Activated T-helper 1 cell treated with anti-CD3 and anti-CD28 coated beads, Interleukin-12 subunit alpha, Interleukin-12 subunit beta, Interleukin-2, Interleukin-4 antibody, amounts not matched to agents 30 ng/mL and 10 ng/mL and 1 ng/mL, durations not matched to agents 14 hours and 24 hours and 36 hours (primary cell): ENCODE data around the gene CCDC83. TPM values are rescaled to one million over a fixed set of nuclear protein-coding genes. Genes with fewer than 3 reads are reported as not detected.

ENCODE experiments used
- DNase-seq: peaks from one replicate; pipeline ENCODE4 v3.0.0; 2021; ENCODE audit warnings: low spot score
- H3K27ac Mint-ChIP-seq: one replicate; pipeline ENCODE4 v1.8.0; 2021; ENCODE audit warnings: mild to moderate bottlenecking, mixed read lengths
- H3K27me3 Mint-ChIP-seq: one replicate; pipeline ENCODE4 v1.8.0; 2022; ENCODE audit warnings: mild to moderate bottlenecking, moderate library complexity, mixed read lengths; ENCODE audit not compliant: insufficient read depth
- H3K36me3 Mint-ChIP-seq: one replicate; pipeline ENCODE4 v1.8.0; 2021; ENCODE audit warnings: low read depth, mixed read lengths
- H3K4me1 Mint-ChIP-seq: one replicate; pipeline ENCODE4 v1.8.0; 2021; ENCODE audit warnings: low read depth, mixed read lengths
- H3K4me3 Mint-ChIP-seq: one replicate; pipeline ENCODE4 v1.8.0; 2021; ENCODE audit warnings: mild to moderate bottlenecking, moderate library complexity, mixed read lengths
- H3K9me3 Mint-ChIP-seq: one replicate; pipeline ENCODE4 v1.8.0; 2021; ENCODE audit warnings: mixed read lengths
- intact Hi-C: fragments of 100-400 bp; cut with micrococcal nuclease; formaldehyde crosslinking; loops from one replicate; pipeline ENCODE4 v1.15.1; 2024
- total RNA-seq: library from RNA; stranded (reverse); gene quantifications from 2 replicates; pipeline ENCODE4 v1.2.3, GENCODE V29; 2022

The CCDC83 gene
- total RNA-seq, 1 donor from 2014 or later: not detected

DNA sequence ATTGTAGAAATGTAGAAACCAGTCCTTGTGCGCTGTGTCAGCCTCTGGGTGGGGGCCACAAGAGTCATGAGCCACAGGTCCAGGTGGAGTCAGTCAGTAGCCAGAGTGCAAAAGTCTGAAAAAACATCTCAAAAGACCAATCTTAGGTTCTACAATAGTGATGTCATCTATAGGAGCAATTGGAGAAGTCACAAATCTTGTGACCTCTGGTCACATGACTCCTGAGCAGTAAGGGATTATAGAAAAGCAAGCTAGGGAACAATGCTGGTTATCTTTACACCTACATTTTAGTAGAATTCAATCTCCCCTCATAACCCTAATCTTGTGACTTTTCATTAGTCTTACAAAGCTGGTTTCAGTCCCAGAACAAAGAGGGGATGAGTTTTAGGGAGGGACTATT is 82.7 kb downstream of the CCDC83 start:
- DNase-seq: no peak
- Mint-ChIP-seq H3K27me3 (no peaks in the 10 kb centered on the region), H3K9me3 (no peaks in the 10 kb centered on the region), H3K4me1 (no peaks in the 10 kb centered on the region), H3K36me3 (peaks cover under 1% of the 10 kb centered on the region), H3K27ac (no peak overlapping the region), H3K4me3 (no peak overlapping the region)
- intact Hi-C loops: no loop called here

DNA sequence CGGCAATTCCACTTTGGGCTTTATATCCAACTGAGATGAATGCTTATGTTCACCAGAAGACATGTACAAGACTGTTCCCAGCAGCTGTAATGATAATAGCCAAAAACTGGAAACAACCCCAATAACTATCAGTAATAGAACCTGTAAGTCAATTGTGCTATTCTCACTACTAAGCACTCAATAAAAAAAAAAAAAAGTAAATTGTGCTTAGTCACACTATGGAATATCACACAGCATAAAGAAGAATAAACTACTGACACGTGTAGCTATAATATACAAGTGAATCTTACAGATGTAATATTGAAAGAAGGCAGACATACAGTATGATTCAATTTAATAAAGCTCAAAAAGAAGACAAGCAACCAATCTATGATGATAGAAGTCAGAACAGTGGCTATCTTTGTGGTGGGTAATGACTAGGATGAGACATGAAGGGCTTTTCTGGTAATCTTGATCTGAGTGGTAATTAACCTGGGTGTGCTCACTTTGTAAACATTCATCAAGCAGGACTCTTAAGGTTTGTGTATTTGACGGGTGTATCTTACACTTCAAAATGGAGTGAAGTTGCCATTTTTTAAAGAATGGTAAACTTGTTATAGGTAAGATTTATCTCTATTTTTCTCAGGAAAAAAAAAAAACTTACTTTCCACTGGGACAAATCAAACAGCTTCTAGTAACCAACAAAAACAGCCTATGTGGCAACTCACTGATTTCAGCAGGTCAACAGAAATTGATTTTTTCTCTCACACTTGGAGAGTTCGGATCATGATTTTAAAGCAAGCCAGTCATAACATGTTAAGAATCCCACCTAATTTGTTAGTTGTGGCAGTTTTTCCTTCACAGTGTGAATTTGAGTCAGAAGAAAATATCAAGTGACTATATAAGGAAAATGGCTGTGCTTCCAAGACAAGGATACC is 84.2 kb downstream of the CCDC83 start:
- Mint-ChIP-seq H3K9me3 (no peaks in the 10 kb centered on the region), H3K27ac (no peak overlapping the region), H3K36me3 (peaks cover 2% of the 10 kb centered on the region), H3K4me1 (no peaks in the 10 kb centered on the region), H3K4me3 (no peak overlapping the region), H3K27me3 (no peaks in the 10 kb centered on the region)
- DNase-seq: no peak
- intact Hi-C loops: loop anchor here (1.0 to 2.0 kb wide), 2 partner anchors 8 to 85 kb away; partner anchors contain the start of gene CCDC83

DNA sequence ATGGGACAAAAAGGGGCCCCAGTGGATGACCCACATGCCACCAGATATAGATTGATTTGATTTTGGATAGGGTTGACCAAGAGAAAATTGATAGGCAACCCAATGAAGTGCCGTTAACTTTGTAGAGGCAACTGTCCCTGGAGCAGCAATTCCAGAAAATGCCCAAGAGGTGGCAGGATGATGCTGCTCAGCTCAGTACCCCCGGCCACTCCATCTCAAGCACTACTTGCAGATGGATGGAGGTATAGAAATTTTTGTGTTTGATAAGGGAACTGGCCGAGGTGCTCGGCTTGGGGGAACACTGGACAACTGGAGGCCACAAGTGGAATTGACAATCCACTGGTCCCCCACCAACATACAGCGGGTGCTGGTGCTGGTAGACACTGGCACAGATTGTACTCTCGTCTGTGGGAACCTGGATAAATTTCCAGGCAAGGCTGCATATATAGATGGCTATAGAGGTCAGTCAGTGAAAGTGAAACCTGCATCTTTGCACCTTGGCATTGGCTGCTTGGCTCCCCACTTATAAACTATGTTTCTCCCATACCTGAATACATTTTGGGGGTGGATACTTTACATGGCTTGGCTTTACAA is 86.3 kb downstream of the CCDC83 start:
- H3K27ac Mint-ChIP-seq: no peak overlapping the region
- H3K4me1 Mint-ChIP-seq: peaks cover 15% of the 10 kb centered on the region
- peaks cover 17% of the 10 kb centered on the region for H3K36me3 Mint-ChIP-seq
- peak; percentile 11 for DNase-seq
- peaks cover 19% of the 10 kb centered on the region for H3K9me3 Mint-ChIP-seq
- H3K27me3 Mint-ChIP-seq: no peaks in the 10 kb centered on the region
- no peak overlapping the region for H3K4me3 Mint-ChIP-seq
- intact Hi-C loops: loop anchor here (1.0 to 2.0 kb wide), 2 partner anchors 87 to 346 kb away; partner anchors contain the start of gene CCDC83

DNA sequence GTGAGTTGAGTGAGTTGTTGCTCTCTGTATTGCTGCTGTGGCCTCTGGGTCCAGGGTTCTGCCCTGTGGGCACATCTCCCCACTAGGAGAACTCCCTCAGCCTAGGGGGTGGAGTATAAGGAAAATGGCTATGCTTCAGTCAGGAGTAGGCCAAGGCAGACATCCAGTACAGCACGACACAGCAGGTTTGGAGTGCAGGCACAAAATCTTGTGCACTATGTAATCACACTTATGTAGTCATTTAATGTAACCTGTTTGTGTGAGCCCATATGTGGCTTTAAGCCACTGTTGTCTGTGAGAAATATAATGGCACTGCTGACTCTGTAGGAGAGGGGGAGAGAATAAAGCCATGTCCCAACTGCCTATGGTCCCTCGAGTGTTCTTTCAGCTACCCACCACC is 90.1 kb downstream of the CCDC83 start:
- Mint-ChIP-seq H3K4me1 (peaks cover 50% of the 10 kb centered on the region), H3K27ac (peak overlapping the region; percentile 37), H3K9me3 (peaks cover 19% of the 10 kb centered on the region), H3K36me3 (peaks cover 18% of the 10 kb centered on the region), H3K27me3 (no peaks in the 10 kb centered on the region), H3K4me3 (no peak overlapping the region)
- no peak for DNase-seq
- intact Hi-C loops: loop anchor here (5.0 kb wide), 6 partner anchors 37 to 577 kb away; no protein-coding TSS in a partner anchor

DNA sequence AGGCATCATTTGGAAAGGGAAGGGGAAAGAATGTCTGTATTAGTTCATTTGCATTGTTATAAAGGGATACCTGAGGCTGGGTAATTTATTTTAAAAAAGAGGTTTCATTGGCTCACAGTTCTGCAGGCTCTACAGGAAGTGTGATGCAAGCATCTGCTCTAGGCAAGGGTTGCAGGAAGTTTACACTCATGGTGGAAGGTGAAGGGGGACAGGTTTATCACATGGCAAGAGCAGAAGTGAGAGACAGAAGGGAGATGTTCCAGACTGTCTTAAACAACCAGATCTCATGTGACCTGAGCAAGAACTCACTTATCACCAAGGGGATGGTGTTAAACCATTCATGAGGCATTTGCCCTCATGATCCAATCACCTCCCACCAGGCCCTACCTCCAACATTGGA is 90.6 kb downstream of the CCDC83 start:
- intact Hi-C loops: loop anchor here (2.0 to 5.0 kb wide), 7 partner anchors 37 to 577 kb away; no protein-coding TSS in a partner anchor
- H3K27ac Mint-ChIP-seq: peak overlapping the region; percentile 37
- DNase-seq: no peak
- H3K4me1 Mint-ChIP-seq: peaks cover 53% of the 10 kb centered on the region
- peaks cover 18% of the 10 kb centered on the region for H3K36me3 Mint-ChIP-seq
- no peaks in the 10 kb centered on the region for H3K27me3 Mint-ChIP-seq
- no peak overlapping the region for H3K4me3 Mint-ChIP-seq
- peaks cover 19% of the 10 kb centered on the region for H3K9me3 Mint-ChIP-seq

DNA sequence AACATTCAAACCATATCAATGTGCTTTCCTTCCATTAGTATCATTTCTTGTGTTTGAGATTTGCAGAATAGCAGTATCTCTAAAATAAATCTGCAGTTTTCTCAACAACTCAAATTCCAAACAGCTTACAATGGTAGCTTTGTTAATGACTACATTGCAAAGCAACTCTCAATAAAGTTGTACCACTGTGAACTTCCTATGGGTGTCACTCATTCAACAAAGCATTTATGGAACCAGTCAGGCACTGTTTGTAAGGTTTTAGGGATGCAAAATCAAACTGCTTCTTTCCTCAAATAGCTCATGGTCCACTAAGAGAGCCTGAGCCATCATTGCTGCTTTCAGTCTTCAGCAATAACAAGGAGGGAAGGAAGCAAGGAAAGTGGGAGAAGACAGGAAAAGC is 91.0 kb downstream of the CCDC83 start:
- H3K9me3 Mint-ChIP-seq: peaks cover 20% of the 10 kb centered on the region
- H3K27ac Mint-ChIP-seq: peak overlapping the region; percentile 82
- H3K36me3 Mint-ChIP-seq: peaks cover 19% of the 10 kb centered on the region
- peaks cover 57% of the 10 kb centered on the region for H3K4me1 Mint-ChIP-seq
- DNase-seq: no peak
- no peaks in the 10 kb centered on the region for H3K27me3 Mint-ChIP-seq
- intact Hi-C loops: loop anchor here (2.0 to 5.0 kb wide), 7 partner anchors 36 to 576 kb away; no protein-coding TSS in a partner anchor
- no peak overlapping the region for H3K4me3 Mint-ChIP-seq

DNA sequence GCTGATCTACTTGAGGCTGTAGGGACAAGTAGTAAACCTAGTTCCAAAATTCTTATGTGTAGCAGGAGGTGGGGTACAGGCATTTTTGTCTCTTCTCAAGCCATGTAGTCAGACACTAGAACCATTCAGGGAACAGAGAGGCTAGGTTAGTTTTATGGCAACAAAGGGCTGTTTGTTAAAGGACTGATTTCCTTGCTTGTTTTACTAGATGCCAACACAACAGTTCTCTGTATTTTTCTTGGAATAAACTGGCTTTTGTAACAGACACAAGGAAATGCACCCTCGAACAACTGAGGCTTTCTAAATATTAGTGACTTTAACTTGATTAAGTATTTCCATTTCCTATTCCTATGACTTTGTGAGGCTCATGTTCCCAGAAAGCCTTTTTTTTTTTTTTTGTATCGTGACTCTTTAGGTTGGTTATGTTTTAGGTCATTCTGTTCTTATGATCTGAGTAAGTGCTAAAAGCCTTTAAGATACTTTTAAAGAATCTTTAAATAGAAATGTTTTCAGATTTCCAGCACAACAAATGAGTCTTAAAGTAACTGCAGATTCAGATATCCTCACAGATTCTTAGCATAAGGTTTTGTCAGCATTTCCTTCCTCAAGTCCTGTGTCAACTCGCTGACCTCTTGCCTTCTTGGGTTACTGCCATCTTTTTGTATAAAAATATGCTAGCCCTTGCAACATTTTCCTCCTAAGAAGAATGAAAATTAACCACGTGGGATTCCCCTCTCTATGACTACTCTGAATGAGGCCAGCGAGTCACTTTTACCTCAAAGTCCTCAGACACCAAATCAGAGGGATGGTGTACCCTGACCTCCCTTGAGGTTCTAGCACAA is 92.5 kb downstream of the CCDC83 start:
- Mint-ChIP-seq H3K36me3 (peaks cover 28% of the 10 kb centered on the region), H3K27me3 (no peaks in the 10 kb centered on the region), H3K4me1 (peaks cover 60% of the 10 kb centered on the region), H3K9me3 (peaks cover 32% of the 10 kb centered on the region), H3K27ac (peak overlapping the region; percentile 93), H3K4me3 (peak overlapping the region; percentile 7)
- DNase-seq: peak; percentile 6
- intact Hi-C loops: loop anchor here (1.0 to 5.0 kb wide), 18 partner anchors 8 to 859 kb away; partner anchors contain the start of genes CREBZF and EED

DNA sequence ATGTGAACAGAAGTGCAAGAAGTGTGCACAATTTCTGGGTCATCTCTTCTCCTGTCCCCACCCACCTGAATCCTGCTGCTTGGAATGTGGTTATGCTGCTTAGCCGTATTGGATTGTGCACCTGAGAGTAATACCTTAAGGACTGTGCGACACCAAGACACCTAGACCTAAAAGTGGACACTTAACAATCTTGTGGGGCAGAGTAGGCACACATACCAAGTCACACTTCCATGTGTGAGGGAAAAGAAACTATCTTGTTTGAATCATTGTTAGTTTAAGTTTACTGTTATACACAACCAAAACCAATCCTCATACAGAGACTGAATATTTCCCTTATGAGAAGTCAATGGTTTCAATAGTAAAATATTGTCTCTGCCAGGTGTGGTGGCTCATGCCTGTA is 93.7 kb downstream of the CCDC83 start:
- intact Hi-C loops: loop anchor here (1.0 to 5.0 kb wide), 15 partner anchors 33 to 644 kb away; partner anchors contain the start of genes CREBZF and EED
- peaks cover 35% of the 10 kb centered on the region for H3K36me3 Mint-ChIP-seq
- peaks cover 39% of the 10 kb centered on the region for H3K9me3 Mint-ChIP-seq
- peak overlapping the region; percentile 67 for H3K4me3 Mint-ChIP-seq
- H3K4me1 Mint-ChIP-seq: peaks cover 60% of the 10 kb centered on the region
- H3K27me3 Mint-ChIP-seq: no peaks in the 10 kb centered on the region
- DNase-seq: no peak
- H3K27ac Mint-ChIP-seq: peak overlapping the region; percentile 93

DNA sequence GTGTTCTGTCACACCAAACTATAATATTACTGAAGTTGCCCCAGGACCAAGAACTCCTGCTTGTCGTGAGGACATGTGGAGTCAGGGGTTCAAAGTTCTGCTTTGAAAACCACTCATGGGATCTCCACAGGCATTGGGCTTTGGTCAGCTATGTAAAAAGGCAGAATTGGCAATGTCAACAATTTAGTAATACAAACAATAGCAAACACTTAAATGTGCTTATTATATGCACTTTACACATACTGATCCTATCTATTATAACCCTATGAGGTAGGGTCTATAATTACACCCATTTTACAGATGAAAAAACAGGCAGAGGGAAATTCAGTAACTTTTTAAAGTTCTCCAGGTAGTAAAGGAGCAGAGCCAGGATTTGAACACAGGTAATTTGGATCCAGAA is 94.6 kb downstream of the CCDC83 start:
- Mint-ChIP-seq H3K27me3 (no peaks in the 10 kb centered on the region), H3K4me3 (no peak overlapping the region), H3K9me3 (peaks cover 35% of the 10 kb centered on the region), H3K4me1 (peaks cover 60% of the 10 kb centered on the region), H3K27ac (no peak overlapping the region), H3K36me3 (peaks cover 42% of the 10 kb centered on the region)
- no peak for DNase-seq
- intact Hi-C loops: loop anchor here (1.0 to 5.0 kb wide), 12 partner anchors 33 to 643 kb away; partner anchors contain the start of genes CREBZF and EED

DNA sequence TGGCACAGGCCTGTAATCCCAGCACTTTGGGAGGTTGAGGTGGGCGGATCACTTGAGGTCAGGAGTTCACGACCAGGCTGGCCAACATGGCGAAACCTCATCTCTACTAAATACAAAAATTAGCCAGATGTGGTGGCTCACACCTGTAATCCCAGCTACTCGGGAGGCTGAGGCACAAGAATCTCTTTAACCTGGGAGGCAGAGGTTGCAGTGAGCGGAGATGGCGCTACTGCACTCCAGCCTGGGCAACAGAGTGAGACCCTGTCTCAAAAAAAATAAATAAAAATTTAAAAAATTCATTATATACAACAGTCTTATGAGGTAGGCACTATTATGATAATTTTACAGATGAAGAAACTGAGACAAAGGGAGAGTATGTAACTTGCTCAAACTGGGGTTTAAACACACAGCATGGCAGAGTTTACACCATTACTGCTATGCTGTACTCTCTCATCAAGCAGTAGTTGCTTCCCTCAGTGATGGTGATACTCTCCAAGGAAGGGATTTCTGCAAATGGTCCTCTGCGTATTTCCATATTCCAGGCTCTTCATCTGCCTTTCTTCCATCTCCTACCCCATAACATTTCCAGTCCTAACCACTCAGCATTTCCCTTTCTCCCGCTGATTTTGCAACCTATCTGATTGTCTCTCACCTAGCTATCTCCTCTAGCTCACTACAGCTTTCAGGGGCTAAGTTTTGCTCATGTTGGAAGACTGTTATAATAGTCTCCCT is 95.3 kb downstream of the CCDC83 start:
- no peak for DNase-seq
- Mint-ChIP-seq H3K4me1 (peaks cover 60% of the 10 kb centered on the region), H3K36me3 (peaks cover 40% of the 10 kb centered on the region), H3K27me3 (no peaks in the 10 kb centered on the region), H3K9me3 (peaks cover 31% of the 10 kb centered on the region), H3K27ac (peak overlapping the region; percentile 52), H3K4me3 (no peak overlapping the region)
- intact Hi-C loops: no loop called here

DNA sequence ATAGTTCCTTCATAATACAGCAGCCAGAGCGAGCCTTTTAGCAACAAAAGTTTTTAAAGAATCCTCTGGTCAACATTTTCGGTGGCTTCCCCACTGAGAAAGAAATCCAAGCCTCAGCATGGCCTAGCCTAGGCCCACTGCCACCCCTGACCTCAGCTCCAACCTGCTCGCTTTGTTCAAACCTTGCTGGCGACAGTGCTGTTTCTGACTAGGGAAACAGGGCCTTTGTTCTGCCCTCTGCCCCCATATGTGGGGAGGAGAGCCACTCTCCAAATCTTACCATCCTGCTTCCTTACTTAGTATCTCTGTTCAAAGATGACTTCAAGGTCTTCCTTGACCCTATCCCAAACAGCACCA is 95.8 kb downstream of the CCDC83 start:
- peak overlapping the region; percentile 52 for H3K27ac Mint-ChIP-seq
- no peaks in the 10 kb centered on the region for H3K27me3 Mint-ChIP-seq
- intact Hi-C loops: no loop called here
- DNase-seq: no peak
- H3K9me3 Mint-ChIP-seq: peaks cover 26% of the 10 kb centered on the region
- peaks cover 56% of the 10 kb centered on the region for H3K4me1 Mint-ChIP-seq
- H3K4me3 Mint-ChIP-seq: no peak overlapping the region
- peaks cover 38% of the 10 kb centered on the region for H3K36me3 Mint-ChIP-seq
